T-helper 17 cell (primary cell): ENCODE results near the gene TRAF3. TPM values are rescaled to one million over a fixed set of nuclear protein-coding genes. Genes with fewer than 3 reads are reported as not detected.
"Not testable (repeated sequence)": the region's sequence is repeated elsewhere in the genome, so short reads cannot be mapped to it uniquely, and the experiment has no call there.

Source experiments
- ATAC-seq: fragments of 150-1000 bp; cut with Tn5 transposase; 2 replicates; pipeline ENCODE4 v1.10.0; 2021; ENCODE audit warnings: mild to moderate bottlenecking, moderate library complexity
- DNase-seq, 3 donors: peaks; one replicate each; pipeline versions ENCODE4 v3.0.0 to v3.0.0-alpha.2; 2020 to 2021
- H3K9me3 ChIP-seq: one replicate; pipeline ENCODE4 v1.7.0; 2013; ENCODE audit warnings: low read length, mild to moderate bottlenecking; ENCODE audit not compliant: control insufficient read depth, poor library complexity, severe bottlenecking
- H3K27ac Mint-ChIP-seq: one replicate; pipeline ENCODE4 v1.8.0; 2022; ENCODE audit warnings: mild to moderate bottlenecking, moderate library complexity, mixed read lengths
- H3K27me3 Mint-ChIP-seq: one replicate; pipeline ENCODE4 v1.8.0; 2022; ENCODE audit warnings: mixed read lengths
- H3K36me3 Mint-ChIP-seq: one replicate; pipeline ENCODE4 v1.8.0; 2022; ENCODE audit warnings: low read depth, mixed read lengths
- H3K4me1 Mint-ChIP-seq: one replicate; pipeline ENCODE4 v1.8.0; 2022; ENCODE audit warnings: mild to moderate bottlenecking, mixed read lengths
- H3K4me3 Mint-ChIP-seq: one replicate; pipeline ENCODE4 v1.8.0; 2022; ENCODE audit warnings: mild to moderate bottlenecking, moderate library complexity, mixed read lengths
- total RNA-seq, 4 donors: library from RNA in 2 of 4; stranded (reverse) in 2 of 4; gene quantifications; one replicate each; pipeline ENCODE4 v1.2.3 and lab custom pipeline; 2022 to 2026

TRAF3 gene
- total RNA-seq, 2 donors from 2014 or later: 47.8 to 54.4 TPM

DNA sequence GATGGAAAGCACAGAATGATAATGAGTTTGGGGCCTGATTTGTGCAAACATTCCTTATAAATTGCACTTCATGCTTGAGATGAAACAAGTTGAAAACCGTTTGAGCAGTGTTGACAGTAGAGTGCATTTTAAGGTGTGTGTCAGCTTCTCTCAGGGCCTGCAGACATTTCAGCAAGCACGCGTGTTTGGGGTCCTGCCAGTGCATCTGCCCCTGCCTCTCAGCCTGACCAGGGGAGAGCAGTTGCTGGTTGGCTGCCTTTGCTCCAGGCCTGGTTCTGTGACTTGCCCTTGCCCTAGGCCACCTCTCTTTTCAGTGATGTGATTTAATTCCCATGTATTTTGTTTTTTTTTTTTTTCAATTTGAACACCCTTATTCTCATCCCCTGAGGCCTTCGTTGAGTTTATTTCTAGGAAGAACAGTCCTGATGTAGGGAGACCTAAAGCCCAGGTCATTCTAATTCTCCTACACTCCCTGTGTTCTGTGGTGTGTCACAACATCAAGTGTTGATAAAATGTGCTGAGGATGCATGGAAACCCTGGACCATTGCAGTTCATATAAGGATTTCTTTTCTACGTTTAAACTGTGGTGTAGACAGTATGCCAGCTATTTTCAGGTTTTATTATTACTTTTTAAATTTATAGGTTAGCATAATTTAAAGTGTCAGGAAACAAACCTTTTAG is 105.1 kb downstream of the TRAF3 start:
- no peaks in the 10 kb centered on the region for H3K9me3 ChIP-seq
- Mint-ChIP-seq H3K36me3 (peaks cover 5% of the 10 kb centered on the region), H3K27ac (peak overlapping the region; percentile 88), H3K4me1 (peaks cover 9% of the 10 kb centered on the region), H3K4me3 (no peak overlapping the region), H3K27me3 (no peaks in the 10 kb centered on the region)
- DNase-seq (no peak), ATAC-seq (no peak)

DNA sequence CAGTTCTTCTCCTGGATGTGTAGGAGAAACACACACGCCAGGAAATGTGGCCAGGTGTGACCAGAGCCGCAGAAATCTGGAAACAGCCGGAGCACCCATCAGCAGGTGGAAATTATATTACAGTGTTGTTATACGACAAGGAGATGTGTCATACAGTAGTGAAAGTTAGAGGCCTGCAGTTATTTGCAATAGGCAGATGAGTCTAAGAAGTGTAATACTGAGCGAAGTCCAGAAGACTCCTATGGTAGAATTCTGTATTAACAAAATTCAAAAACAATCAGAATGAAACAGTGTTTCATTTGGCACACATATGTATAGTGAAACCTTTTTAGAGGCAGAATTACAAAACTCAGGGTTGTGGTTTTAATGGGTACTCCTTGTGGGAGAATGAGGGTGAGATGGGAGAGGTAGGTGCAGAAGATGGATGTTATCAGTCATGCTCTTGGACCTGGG is 105.9 kb downstream of the TRAF3 start:
- peaks cover 5% of the 10 kb centered on the region for H3K36me3 Mint-ChIP-seq

DNA sequence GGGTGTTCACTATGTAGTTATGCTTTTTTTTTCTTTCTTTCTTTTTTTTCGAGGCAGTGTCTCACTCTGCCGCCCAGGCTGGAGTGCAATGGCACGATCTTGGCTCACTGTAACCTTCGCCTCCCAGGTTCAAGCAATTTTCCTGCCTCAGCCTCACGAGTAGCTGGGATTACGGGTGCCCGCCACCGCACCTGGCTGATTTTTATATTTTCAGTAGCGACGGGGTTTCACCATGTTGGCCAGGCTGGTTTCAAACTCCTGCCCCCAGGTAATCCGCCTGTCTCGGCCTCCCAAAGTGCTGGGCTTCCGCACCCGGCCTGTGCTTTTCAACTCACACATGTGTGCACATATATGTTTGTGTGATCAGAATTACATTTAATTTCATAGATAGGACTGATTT is 106.3 kb downstream of the TRAF3 start:
- H3K27ac Mint-ChIP-seq: peak overlapping the region; percentile 88
- ATAC-seq (no peak), DNase-seq (no peak)
- no peaks in the 10 kb centered on the region for H3K9me3 ChIP-seq
- H3K36me3 Mint-ChIP-seq: peaks cover 5% of the 10 kb centered on the region
- H3K4me1 Mint-ChIP-seq: peaks cover 9% of the 10 kb centered on the region
- H3K4me3 Mint-ChIP-seq: no peak overlapping the region
- no peaks in the 10 kb centered on the region for H3K27me3 Mint-ChIP-seq

More for the DNA sequence above, 105.9 kb downstream of the TRAF3 start:
- Mint-ChIP-seq H3K4me3 (no peak overlapping the region), H3K27ac (peak overlapping the region; percentile 88), H3K27me3 (no peaks in the 10 kb centered on the region), H3K4me1 (peaks cover 9% of the 10 kb centered on the region)
- H3K9me3 ChIP-seq: no peaks in the 10 kb centered on the region
- no peak for ATAC-seq
- no peak for DNase-seq

DNA sequence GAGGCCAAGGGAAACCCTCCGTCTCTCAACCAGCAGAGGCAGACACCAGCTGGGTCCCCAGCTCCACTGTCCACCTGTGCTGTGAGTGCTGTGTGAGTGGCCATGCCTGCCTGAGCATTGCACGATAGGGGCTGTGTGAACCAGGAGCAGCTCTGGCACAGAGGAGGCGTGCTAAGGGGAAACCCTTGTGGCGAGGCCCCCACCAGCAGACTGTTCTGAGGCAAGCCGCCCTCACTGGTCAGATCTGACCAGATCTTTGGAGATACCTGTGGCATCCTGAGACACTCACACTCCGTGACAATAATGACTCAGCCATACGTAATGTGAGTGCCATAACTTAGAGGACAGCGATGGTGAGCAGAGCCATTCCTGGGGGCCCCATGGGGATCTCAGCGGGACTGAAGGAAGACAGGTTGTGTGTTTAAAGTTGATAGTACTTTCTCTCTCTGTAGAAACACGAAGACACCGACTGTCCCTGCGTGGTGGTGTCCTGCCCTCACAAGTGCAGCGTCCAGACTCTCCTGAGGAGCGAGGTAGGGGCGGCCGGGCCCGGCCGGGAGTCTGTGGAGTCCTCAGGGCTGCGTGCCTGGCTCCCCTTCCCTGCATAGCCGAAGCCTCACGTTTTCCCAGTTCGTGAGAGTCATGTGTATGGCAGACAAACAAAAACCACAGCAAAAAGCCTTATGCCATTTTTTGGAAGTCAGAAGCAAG is 108.6 kb downstream of the TRAF3 start:
- Mint-ChIP-seq H3K27me3 (no peaks in the 10 kb centered on the region), H3K4me1 (peaks cover 9% of the 10 kb centered on the region), H3K4me3 (no peak overlapping the region), H3K27ac (peak overlapping the region; percentile 39), H3K36me3 (peaks cover 5% of the 10 kb centered on the region)
- no peaks in the 10 kb centered on the region for H3K9me3 ChIP-seq
- no peak for DNase-seq
- no peak for ATAC-seq

DNA sequence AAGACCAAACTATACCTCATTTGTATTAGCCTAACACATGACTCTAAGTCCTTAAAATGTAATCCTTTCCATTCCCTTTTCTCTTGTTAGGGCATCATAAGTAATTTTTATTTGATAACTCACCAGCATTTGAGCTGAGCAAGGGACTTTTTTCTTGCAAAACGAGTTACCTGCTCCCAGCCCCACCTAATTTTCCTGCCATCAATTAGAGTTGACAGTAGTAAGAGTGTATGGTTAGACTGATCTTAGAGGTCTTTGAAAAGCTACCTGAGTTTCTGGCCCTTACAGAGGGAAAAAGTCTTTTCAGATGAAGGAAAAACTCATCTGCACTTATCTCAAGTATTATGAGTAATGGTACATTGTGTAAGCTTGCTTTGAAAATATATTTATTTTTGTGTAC is 111.5 kb downstream of the TRAF3 start:
- ATAC-seq: no peak
- no peak for DNase-seq
- Mint-ChIP-seq H3K27ac (no peak overlapping the region), H3K27me3 (no peaks in the 10 kb centered on the region), H3K4me1 (peaks cover 2% of the 10 kb centered on the region), H3K36me3 (peaks cover 3% of the 10 kb centered on the region), H3K4me3 (no peak overlapping the region)
- no peaks in the 10 kb centered on the region for H3K9me3 ChIP-seq

DNA sequence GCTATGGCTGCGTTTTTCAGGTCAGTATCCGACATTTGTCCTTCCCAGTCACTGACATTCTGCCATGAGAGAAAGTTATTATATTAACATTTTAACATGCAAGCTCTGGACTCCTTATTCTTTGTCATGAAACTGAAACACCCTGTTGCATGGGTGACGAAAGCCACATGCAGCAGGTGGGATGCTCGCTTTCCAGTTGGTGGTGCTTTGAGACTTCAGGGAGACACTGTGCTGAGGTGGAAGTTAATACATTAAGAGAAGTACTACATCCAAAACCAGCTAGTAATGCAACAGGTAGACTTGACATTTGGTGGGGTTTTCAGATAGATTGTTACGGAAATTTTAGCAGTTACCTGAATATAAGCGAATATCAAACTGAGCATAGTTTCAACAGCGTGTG is 112.4 kb downstream of the TRAF3 start:
- H3K36me3 Mint-ChIP-seq: no peaks in the 10 kb centered on the region
- H3K9me3 ChIP-seq: no peaks in the 10 kb centered on the region
- no peak overlapping the region for H3K4me3 Mint-ChIP-seq
- no peaks in the 10 kb centered on the region for H3K27me3 Mint-ChIP-seq
- DNase-seq (no peak), ATAC-seq (no peak)
- no peaks in the 10 kb centered on the region for H3K4me1 Mint-ChIP-seq
- no peak overlapping the region for H3K27ac Mint-ChIP-seq

DNA sequence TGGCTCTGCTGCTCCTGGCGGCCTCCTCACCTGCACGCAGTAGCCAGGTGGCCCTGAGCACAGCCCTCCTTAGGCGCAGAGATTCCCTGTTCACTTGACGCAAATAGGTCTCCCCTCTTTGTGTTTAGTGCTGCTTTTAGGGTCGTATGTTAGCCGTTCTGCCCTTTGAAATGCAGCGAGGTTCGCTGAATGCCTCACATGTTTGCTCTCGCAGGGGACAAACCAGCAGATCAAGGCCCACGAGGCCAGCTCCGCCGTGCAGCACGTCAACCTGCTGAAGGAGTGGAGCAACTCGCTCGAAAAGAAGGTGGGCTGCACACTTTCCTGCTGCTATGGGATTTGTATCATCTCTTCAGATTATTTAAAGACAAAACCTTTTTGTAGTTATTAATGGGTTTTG is 113.9 kb downstream of the TRAF3 start:
- ATAC-seq: no peak
- no peak overlapping the region for H3K4me3 Mint-ChIP-seq
- H3K27me3 Mint-ChIP-seq: no peaks in the 10 kb centered on the region
- no peak overlapping the region for H3K27ac Mint-ChIP-seq
- no peak for DNase-seq
- H3K9me3 ChIP-seq: no peaks in the 10 kb centered on the region
- no peaks in the 10 kb centered on the region for H3K36me3 Mint-ChIP-seq
- no peaks in the 10 kb centered on the region for H3K4me1 Mint-ChIP-seq

DNA sequence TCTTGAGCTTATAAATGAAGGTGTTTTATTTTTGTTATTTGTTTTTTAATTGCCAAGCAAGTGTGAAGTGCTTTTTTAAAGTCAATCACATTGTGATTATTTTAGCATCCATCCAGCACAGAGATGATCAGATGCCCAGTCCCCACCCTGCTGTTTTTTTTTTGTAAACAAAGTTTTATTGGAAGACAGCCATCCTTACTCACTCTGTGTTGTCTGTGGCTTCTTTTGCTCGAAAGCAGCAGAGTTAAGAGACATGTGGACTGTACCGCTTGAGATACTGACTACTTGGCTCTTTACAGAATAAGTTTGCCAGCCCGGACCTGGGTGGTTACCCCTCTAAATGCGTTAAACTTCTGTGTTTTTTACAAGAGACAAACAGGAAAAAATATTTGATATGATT is 114.3 kb downstream of the TRAF3 start:
- H3K27me3 Mint-ChIP-seq: no peaks in the 10 kb centered on the region
- no peak overlapping the region for H3K27ac Mint-ChIP-seq
- no peaks in the 10 kb centered on the region for H3K4me1 Mint-ChIP-seq
- ATAC-seq (no peak), DNase-seq (no peak)
- no peak overlapping the region for H3K4me3 Mint-ChIP-seq
- no peaks in the 10 kb centered on the region for H3K9me3 ChIP-seq
- no peaks in the 10 kb centered on the region for H3K36me3 Mint-ChIP-seq

DNA sequence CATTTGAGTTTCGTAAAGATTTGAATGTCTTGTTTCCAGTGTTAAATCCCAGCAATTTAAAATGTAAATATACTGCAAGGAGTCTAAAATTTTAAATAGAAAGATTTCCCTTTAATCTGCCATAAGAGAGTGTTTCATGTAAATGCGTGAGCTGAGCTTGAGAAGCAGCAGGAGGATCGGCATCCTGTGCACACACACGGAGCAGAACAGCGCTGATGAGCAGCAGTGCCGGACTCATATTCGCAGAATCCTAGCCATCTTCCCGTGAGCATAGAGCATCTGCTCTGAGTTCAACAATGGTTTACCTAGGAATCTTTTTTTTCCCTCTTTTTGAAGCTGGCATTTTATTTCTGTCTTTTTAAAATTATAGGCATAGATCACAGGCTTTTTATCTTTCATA is 115.4 kb downstream of the TRAF3 start:
- H3K27me3 Mint-ChIP-seq: no peaks in the 10 kb centered on the region
- no peak for ATAC-seq
- DNase-seq: no peak
- H3K36me3 Mint-ChIP-seq: no peaks in the 10 kb centered on the region
- H3K4me1 Mint-ChIP-seq: no peaks in the 10 kb centered on the region
- H3K4me3 Mint-ChIP-seq: no peak overlapping the region
- H3K9me3 ChIP-seq: no peaks in the 10 kb centered on the region
- H3K27ac Mint-ChIP-seq: no peak overlapping the region

DNA sequence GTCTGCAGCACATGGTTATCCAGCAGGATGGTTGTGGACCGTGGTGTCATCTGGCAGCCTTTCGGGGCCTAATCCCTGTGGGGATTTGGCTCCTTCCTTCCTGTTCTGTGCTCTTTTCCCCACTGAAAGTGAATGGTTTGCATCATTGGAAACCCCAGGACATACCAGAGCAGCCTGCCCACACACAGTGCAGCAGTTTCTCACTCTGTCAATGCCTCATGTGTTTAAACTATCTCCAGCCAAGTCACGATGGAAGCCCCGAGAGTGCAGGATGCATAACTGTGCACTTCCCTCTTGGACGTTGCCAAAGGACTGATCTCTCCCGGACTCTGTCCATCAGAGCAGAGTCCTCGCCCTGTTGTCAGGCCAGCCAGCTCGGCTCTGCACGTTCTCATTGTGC is 116.2 kb downstream of the TRAF3 start:
- H3K36me3 Mint-ChIP-seq: no peaks in the 10 kb centered on the region
- DNase-seq (no peak), ATAC-seq (no peak)
- no peaks in the 10 kb centered on the region for H3K9me3 ChIP-seq
- H3K27me3 Mint-ChIP-seq: no peaks in the 10 kb centered on the region
- no peak overlapping the region for H3K4me3 Mint-ChIP-seq
- peaks cover 2% of the 10 kb centered on the region for H3K4me1 Mint-ChIP-seq
- peak overlapping the region; percentile 14 for H3K27ac Mint-ChIP-seq

DNA sequence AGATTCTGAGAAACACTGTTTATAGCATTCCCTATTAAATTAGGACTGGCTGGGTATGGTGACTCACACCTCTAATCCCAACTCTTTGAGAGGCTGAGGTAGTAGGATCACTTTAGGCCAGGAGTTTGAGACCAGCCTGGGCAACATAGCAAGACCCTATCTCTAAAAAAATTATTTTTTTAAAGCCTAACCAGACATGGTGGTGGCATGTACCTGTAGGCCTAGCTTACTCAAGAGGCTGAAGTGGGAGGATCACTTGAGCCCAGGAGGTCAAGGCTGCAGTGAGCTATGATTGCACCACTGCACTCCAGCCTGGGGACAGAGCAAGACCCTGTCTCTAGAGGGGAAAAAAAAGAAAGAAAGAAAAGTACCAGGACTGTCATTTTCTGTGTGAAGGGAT is 119.5 kb downstream of the TRAF3 start:
- H3K4me3 Mint-ChIP-seq, H3K4me1 Mint-ChIP-seq, H3K9me3 ChIP-seq, H3K27me3 Mint-ChIP-seq, ATAC-seq, H3K36me3 Mint-ChIP-seq, H3K27ac Mint-ChIP-seq, DNase-seq: not testable (repeated sequence)

DNA sequence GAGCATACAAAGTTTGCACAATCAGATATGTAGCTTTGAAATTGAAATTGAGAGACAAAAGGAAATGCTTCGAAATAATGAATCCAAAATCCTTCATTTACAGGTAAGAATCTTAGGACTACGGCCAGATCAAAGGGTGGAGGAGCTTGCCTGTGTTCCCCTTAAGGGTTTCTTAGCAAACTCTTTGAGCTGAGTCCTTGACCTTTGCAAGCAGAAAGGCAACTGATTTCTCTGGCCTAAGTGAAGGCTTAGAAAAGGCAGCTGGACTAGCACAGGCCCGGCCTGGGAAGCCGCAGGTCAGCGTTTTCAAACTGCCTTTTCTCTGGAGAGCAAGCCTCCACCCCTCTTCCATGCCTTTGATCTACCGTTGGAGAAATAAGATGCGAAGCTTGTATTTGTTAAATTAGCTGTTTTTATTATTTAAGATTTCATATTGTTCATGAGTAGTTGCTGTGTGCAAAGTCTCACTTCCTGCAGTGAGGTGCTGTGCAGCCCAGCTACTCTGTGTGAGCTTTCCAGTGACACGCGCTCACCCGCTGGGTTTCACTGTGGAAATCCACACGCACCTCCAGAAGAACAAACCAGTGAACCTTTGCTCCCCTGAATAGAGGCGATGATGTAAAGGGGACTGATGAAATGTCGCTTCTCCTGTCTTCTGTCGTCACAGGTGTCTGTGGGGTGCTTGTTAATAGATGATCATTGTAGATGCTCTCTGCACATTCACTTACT is 120.2 kb downstream of the TRAF3 start:
- ATAC-seq (no peak), DNase-seq (no peak)
- Mint-ChIP-seq H3K36me3 (peaks cover 4% of the 10 kb centered on the region), H3K27me3 (no peaks in the 10 kb centered on the region), H3K4me1 (peaks cover 7% of the 10 kb centered on the region), H3K4me3 (no peak overlapping the region), H3K27ac (no peak overlapping the region)
- no peaks in the 10 kb centered on the region for H3K9me3 ChIP-seq

DNA sequence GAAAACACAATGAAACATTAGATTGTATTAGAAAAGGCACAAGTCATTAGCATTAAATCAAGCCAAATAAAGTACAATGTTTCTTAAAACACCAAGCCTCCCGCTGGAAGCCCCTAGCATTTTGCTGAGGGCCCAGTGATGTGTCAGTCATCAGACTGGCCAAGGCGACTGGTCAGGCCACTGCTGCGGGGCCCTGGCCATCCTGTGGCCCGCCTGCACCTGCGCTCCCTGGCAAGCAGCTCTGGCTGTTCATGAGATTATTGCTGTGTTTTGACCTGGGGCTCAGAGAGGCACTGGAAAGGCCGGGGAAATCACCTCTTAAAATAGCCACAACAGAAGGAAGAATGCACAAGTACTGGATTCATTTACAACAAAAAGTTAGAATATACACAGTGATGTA is 121.0 kb downstream of the TRAF3 start:
- no peaks in the 10 kb centered on the region for H3K9me3 ChIP-seq
- Mint-ChIP-seq H3K4me3 (no peak overlapping the region), H3K4me1 (peaks cover 7% of the 10 kb centered on the region), H3K27ac (peak overlapping the region; percentile 9), H3K27me3 (no peaks in the 10 kb centered on the region), H3K36me3 (peaks cover 7% of the 10 kb centered on the region)
- DNase-seq (no peak), ATAC-seq (no peak)
